ENCODE measurements around the gene SLC22A12.

SLC22A12 gene

DNA sequence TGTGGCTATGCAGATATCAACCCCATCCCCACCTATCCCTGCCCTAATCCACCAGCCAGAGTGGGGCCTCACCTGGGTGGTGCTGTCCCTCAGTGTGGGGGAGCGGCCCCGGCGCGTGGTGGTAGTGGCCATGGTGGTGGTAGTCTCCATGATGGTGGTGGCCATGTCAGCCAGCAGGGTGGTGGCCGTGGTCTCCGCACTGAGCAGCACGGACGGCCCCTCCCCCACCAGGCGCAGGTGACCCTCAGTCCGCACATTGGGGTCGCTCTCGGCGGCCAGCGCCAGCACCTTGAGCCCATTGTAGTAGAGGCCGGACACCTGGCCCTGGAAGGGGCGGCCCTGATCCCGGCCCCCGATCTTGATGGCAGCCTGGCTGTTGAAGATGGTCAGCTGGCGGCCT lies 31.7 kb downstream of the SLC22A12 start:
- no peak for DNase-seq
- Histone ChIP-seq H3K4me3 (ENCODE audit: low read length) (no peak overlapping the region), H3K79me2 (ENCODE audit: low read length) (no peaks in the 10 kb centered on the region), H3K4me1 (ENCODE audit: low read length) (no peaks in the 10 kb centered on the region), H3K9ac (ENCODE audit: low read length) (no peak overlapping the region), H2AFZ (ENCODE audit: low read length) (no peak overlapping the region), H3K9me3 (replicated peaks; ENCODE audit: insufficient read depth, low read length) (no peaks in the 10 kb centered on the region), H3F3A (ENCODE audit: insufficient read depth, low read length) (no peaks in the 10 kb centered on the region), H3K27me3 (replicated peaks; ENCODE audit: insufficient read depth, low read length) (peaks cover 47% of the 10 kb centered on the region), H4K20me1 (ENCODE audit: insufficient read depth, low read length) (no peaks in the 10 kb centered on the region), H3K36me3 (replicated peaks; ENCODE audit: insufficient read depth, low read length) (no peaks in the 10 kb centered on the region), H3K9me2 (replicated peaks; ENCODE audit: insufficient read depth, low read length) (no peaks in the 10 kb centered on the region), H3K27ac (ENCODE audit: low read length) (no peak overlapping the region), H3K4me2 (ENCODE audit: low read depth, low read length) (no peak overlapping the region)
- no peak for TF ChIP-seq EZH2 (optimal IDR thresholded peaks at IDR 0.05; ENCODE audit: low read depth, low read length)
- no peak for TF ChIP-seq EZH2phosphoT487 (IDR thresholded peaks at IDR 0.05; ENCODE audit: low read length)
- TF ChIP-seq, protein P1, sequence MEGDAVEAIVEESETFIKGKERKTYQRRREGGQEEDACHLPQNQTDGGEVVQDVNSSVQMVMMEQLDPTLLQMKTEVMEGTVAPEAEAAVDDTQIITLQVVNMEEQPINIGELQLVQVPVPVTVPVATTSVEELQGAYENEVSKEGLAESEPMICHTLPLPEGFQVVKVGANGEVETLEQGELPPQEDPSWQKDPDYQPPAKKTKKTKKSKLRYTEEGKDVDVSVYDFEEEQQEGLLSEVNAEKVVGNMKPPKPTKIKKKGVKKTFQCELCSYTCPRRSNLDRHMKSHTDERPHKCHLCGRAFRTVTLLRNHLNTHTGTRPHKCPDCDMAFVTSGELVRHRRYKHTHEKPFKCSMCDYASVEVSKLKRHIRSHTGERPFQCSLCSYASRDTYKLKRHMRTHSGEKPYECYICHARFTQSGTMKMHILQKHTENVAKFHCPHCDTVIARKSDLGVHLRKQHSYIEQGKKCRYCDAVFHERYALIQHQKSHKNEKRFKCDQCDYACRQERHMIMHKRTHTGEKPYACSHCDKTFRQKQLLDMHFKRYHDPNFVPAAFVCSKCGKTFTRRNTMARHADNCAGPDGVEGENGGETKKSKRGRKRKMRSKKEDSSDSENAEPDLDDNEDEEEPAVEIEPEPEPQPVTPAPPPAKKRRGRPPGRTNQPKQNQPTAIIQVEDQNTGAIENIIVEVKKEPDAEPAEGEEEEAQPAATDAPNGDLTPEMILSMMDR (IDR thresholded peaks at IDR 0.05; ENCODE audit: low read length) = no peak

DNA sequence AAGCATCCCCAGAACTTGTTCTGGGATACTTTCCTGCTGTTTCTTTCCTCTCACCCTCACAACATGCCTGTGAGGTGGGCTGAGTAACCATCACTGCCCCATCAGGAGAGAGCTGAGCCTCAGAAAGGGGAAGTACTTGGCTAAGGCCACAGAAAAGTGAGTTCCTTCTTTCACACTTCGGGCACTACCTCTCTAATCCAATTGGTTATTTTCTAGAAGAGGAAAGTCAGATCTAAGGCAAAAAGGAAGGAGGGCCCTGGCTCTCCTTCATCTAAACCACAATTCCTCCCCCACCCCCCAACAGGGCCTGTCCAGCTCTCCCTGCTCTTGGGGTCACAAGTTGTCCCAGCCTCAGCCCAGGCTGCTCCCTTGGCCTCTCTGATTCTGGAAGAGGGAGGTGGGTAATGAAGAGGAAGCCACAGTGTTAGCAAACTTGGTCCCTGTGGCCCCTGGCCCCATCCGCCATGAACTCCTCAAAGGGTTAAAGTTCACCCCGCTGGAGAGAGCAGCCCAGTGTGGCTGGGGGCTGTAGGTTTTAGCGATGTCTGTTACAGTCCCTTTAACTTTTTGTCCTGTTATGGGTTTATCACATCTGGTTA lies 34.0 kb downstream of the SLC22A12 start:
- Histone ChIP-seq H3K27me3 (replicated peaks; ENCODE audit: insufficient read depth, low read length) (peaks cover 70% of the 10 kb centered on the region), H3K9me2 (replicated peaks; ENCODE audit: insufficient read depth, low read length) (no peaks in the 10 kb centered on the region), H3K9ac (ENCODE audit: low read length) (no peak overlapping the region), H3K4me2 (ENCODE audit: low read depth, low read length) (no peak overlapping the region), H3K4me1 (ENCODE audit: low read length) (no peaks in the 10 kb centered on the region), H2AFZ (ENCODE audit: low read length) (no peak overlapping the region), H4K20me1 (ENCODE audit: insufficient read depth, low read length) (no peaks in the 10 kb centered on the region), H3K36me3 (replicated peaks; ENCODE audit: insufficient read depth, low read length) (no peaks in the 10 kb centered on the region), H3K79me2 (ENCODE audit: low read length) (no peaks in the 10 kb centered on the region), H3F3A (ENCODE audit: insufficient read depth, low read length) (no peaks in the 10 kb centered on the region), H3K4me3 (ENCODE audit: low read length) (no peak overlapping the region), H3K9me3 (replicated peaks; ENCODE audit: insufficient read depth, low read length) (no peaks in the 10 kb centered on the region), H3K27ac (ENCODE audit: low read length) (no peak overlapping the region)
- no peak for DNase-seq
- TF ChIP-seq EZH2phosphoT487 (IDR thresholded peaks at IDR 0.05; ENCODE audit: low read length) (no peak), EZH2 (optimal IDR thresholded peaks at IDR 0.05; ENCODE audit: low read depth, low read length) (no peak)
- TF ChIP-seq, protein P1 (IDR thresholded peaks at IDR 0.05; ENCODE audit: low read length) = no peak

DNA sequence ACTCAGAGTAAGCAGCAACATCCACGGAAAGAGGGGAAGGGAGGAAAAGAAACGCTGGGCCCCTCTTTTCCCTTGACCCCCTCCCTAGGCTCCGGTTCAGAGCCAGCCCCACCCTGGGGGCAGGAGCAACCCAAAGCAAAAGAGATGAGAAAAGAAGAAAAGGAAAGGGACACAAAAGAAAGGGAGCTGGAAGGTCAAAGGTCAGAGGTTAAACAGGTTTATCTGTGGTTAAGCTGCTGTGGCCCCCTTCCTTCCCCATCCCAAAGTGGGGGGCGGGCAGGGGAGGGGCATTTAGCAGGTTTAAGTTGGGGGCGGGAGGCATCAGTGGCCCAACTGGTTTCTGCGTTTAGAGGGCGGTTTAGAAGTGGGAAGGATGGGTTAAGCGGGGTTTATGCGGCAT lies 35.6 kb downstream of the SLC22A12 start:
- H3K27ac ChIP-seq (ENCODE audit: low read length) = no peak overlapping the region
- no peak overlapping the region for H2AFZ ChIP-seq (ENCODE audit: low read length)
- no peak overlapping the region for H3K4me2 ChIP-seq (ENCODE audit: low read depth, low read length)
- H3K4me1 ChIP-seq (ENCODE audit: low read length) = no peaks in the 10 kb centered on the region
- no peak overlapping the region for H3K9ac ChIP-seq (ENCODE audit: low read length)
- peaks cover 73% of the 10 kb centered on the region for H3K27me3 ChIP-seq (replicated peaks; ENCODE audit: insufficient read depth, low read length)
- H4K20me1 ChIP-seq (ENCODE audit: insufficient read depth, low read length) = no peaks in the 10 kb centered on the region
- H3K4me3 ChIP-seq (ENCODE audit: low read length) = no peak overlapping the region
- H3K9me3 ChIP-seq (replicated peaks; ENCODE audit: insufficient read depth, low read length) = no peaks in the 10 kb centered on the region
- H3F3A ChIP-seq (ENCODE audit: insufficient read depth, low read length) = no peaks in the 10 kb centered on the region
- H3K36me3 ChIP-seq (replicated peaks; ENCODE audit: insufficient read depth, low read length) = no peaks in the 10 kb centered on the region
- no peaks in the 10 kb centered on the region for H3K9me2 ChIP-seq (replicated peaks; ENCODE audit: insufficient read depth, low read length)
- H3K79me2 ChIP-seq (ENCODE audit: low read length) = no peaks in the 10 kb centered on the region
- DNase-seq = no peak
- TF ChIP-seq EZH2 (optimal IDR thresholded peaks at IDR 0.05; ENCODE audit: low read depth, low read length) (no peak), EZH2phosphoT487 (IDR thresholded peaks at IDR 0.05; ENCODE audit: low read length) (no peak)
- TF ChIP-seq, protein P1 (IDR thresholded peaks at IDR 0.05; ENCODE audit: low read length) = no peak

Data from MM.1S (cell line).